GM18868 (cell line): Measurements from ENCODE around the gene GLT8D2.

Experiments used
- ATAC-seq: cut with Tn5 transposase; IDR thresholded peaks from one replicate; pipeline ENCODE4 v1.9.1; 2021; ENCODE audit warnings: mild to moderate bottlenecking, moderate library complexity; ENCODE audit not compliant: unreplicated experiment

Gene GLT8D2

GRCh38 chr12:104049903-104050356 is at the start of gene GLT8D2:
Gene GLT8D2, minus strand, starts transcription at chr12:104050187. Its CDS starts 30,539 bp downstream, at chr12:104019648.
- ATAC-seq, result no peak

- ATAC-seq, result no peak
Measured at GRCh38 chr12:104097954-104098353, 48.0 kb upstream of the GLT8D2 start.

- ATAC-seq, result no peak
Measured at GRCh38 chr12:104095289-104095688, 45.3 kb upstream of the GLT8D2 start.

GRCh38 chr12:104094284-104094683 is 44.3 kb upstream of the GLT8D2 start:
- no peak for ATAC-seq

GRCh38 chr12:104091136-104091535 is 41.1 kb upstream of the GLT8D2 start:
- no peak for ATAC-seq

- ATAC-seq, result no peak
Measured at GRCh38 chr12:104090685-104091084, 40.7 kb upstream of the GLT8D2 start.

GRCh38 chr12:104083769-104084475 is 33.9 kb upstream of the GLT8D2 start:
- ATAC-seq, result peak; percentile 96

GRCh38 chr12:104080764-104081163 is 30.8 kb upstream of the GLT8D2 start:
- ATAC-seq, result no peak

GRCh38 chr12:104079024-104079423 is 29.0 kb upstream of the GLT8D2 start:
- no peak for ATAC-seq

GRCh38 chr12:104073699-104074098 is 23.7 kb upstream of the GLT8D2 start:
- no peak for ATAC-seq

GRCh38 chr12:104072099-104072498 is 22.1 kb upstream of the GLT8D2 start:
- no peak for ATAC-seq

GRCh38 chr12:104064842-104065427 is 14.9 kb upstream of the GLT8D2 start:
- ATAC-seq, result peak; percentile 8

GRCh38 chr12:104064031-104064841 is 14.2 kb upstream of the GLT8D2 start, which contains the start of gene HCFC2:
Gene HCFC2, plus strand, starts transcription at chr12:104064531. Its CDS starts 30 bp downstream, at chr12:104064561.
- ATAC-seq, result peak; percentile 88

- peak; percentile 28 for ATAC-seq
Measured at GRCh38 chr12:104063712-104064030, 13.7 kb upstream of the GLT8D2 start.

- no peak for ATAC-seq
Measured at GRCh38 chr12:104060791-104061190, 10.8 kb upstream of the GLT8D2 start.

GRCh38 chr12:104059963-104060362 is 10.0 kb upstream of the GLT8D2 start:
- ATAC-seq, result no peak

- no peak for ATAC-seq
Measured at GRCh38 chr12:104058802-104059201, 8.8 kb upstream of the GLT8D2 start.

- no peak for ATAC-seq
Measured at GRCh38 chr12:104057771-104058197, 7.8 kb upstream of the GLT8D2 start.

- ATAC-seq, result no peak
Measured at GRCh38 chr12:104056419-104056972, 6.5 kb upstream of the GLT8D2 start.

GRCh38 chr12:104055686-104056388 is 5.8 kb upstream of the GLT8D2 start:
- no peak for ATAC-seq
